Activated CD4-positive, alpha-beta T cell treated with anti-CD3 and anti-CD28 coated beads for 4 hours (primary cell): Measurements from ENCODE around the gene SPNS2.

Experiments
- DNase-seq, 2 donors: peaks; one replicate each; pipeline ENCODE4 v3.0.0-alpha.2; 2020

SPNS2 gene

GRCh38 chr17:4504188-4504587 lies 5.5 kb downstream of the SPNS2 start:
- DNase-seq = no peak

DNA sequence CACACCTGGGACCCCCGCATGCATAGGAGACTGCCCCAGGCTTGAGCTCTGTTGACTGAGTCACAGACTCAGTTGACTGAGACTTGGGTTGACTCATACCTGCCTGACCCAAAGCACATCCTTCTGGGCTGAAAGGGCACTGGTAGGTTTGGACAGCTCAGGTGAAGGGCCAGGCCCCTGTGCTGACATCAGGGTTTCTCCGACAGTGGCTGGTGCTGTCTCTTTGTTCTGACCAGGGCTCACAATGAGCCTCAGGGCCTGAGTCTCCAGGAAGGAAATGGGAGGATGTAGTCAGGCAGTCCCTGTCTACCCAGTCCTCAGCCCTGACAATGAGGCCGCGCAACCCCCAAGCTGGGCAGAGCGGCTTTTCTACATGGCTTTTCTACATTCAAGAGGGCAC lies 6.5 kb downstream of the SPNS2 start:
- no peak for DNase-seq

DNA sequence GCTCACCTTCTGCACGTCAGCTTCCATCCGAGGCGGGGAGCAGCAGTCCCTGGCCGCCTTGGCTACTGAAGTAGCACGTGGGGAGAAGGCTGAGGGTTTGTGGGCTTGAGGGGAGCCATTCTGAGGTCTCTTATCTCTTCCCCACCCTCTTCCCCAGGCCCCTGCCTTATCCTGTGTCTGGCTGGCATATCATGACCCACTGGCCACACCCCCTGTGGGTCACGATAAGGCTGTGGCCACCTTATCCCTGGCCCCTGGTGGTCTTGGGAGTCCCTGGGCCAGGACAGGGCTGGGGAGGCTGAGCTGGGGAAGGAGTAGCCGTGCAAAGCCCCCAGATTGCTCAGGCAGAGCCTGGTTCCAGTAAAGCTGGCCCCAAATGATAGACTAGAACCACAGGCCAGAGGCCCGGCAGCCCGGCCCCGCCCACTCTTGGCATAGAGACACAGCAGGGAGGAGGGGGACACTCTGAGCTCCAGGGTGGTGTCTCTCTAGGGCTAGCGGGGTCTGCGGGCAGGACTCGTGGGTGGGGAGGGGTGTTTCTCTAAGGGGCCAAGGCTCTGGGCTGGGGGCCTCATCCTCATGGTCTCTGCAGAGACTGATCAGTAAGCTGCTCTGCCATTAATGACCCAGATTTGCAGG lies 7.6 kb downstream of the SPNS2 start:
- DNase-seq = no peak

DNA sequence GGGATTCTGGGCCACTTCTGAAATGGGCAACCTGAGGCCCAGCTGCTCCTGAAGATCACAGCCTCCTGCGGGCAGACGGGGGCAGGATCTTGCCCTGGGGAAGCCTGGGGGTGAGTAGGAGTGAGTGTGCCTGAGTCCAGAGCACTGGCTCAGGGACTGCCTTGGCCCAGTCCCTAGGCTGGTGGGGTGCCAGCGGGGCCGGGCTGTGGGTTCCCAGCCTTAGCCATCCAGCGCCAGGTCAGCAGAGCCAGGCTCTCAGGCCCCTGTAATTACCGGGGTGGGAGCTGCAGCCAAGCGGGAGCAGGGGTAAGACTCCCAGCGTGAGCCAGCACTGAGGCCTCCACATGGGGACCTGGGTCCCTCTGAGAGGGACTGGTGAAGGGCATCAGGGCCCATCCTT lies 8.2 kb downstream of the SPNS2 start:
- no peak for DNase-seq

GRCh38 chr17:4507361-4508111 lies 8.9 kb downstream of the SPNS2 start:
- DNase-seq = no peak

- DNase-seq = no peak
Observed at GRCh38 chr17:4508207-4508606, 9.5 kb downstream of the SPNS2 start.

DNA sequence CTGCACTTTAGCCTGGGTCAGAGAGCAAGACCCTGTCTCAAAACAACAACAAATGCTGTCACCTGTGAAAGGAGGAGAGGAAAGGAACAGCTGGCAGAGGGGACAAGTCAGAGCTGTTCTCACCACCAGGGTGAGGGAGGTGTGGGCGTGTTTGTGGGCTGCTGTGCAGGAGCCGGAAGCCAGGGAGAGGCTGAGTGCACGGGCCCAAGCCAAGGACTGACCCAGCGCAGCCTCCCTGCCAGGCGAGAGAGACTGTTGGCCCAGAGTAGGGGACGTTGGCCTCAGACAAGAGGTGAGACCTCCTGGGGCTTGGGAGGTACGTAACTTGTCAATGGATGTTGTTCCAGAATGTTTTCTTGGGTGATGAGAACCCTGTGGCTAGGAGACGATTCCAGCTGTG lies 10.7 kb downstream of the SPNS2 start:
- DNase-seq = no peak

GRCh38 chr17:4509923-4510617 lies 11.4 kb downstream of the SPNS2 start:
- DNase-seq = no peak

- no peak for DNase-seq
Observed at GRCh38 chr17:4510618-4510941, 11.9 kb downstream of the SPNS2 start.

GRCh38 chr17:4511199-4511932 lies 12.7 kb downstream of the SPNS2 start:
- no peak for DNase-seq

- no peak for DNase-seq
Observed at GRCh38 chr17:4512156-4513112, 13.8 kb downstream of the SPNS2 start.

GRCh38 chr17:4513113-4514032 lies 14.7 kb downstream of the SPNS2 start:
- DNase-seq = no peak

GRCh38 chr17:4514206-4514605 lies 15.5 kb downstream of the SPNS2 start:
- DNase-seq = no peak

DNA sequence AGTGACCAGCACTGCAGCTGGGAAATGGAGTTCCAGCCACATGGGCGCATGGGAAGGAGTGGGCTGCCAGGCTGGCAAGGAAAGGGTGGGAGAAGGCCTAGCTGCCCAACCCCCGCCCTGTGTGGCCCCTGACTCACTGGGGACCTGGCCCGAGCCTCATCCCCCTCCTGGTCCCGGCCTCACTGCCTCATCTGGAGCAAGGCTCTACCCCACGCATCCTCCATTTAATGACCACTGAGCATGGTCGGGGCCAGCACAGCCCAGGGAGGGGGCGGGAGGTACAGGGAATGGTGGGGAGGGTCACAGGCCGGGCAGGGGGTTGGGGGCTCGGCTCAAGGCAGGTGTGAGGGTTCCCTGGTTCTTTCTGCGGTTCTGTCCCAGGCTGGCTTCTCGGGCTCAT lies 16.1 kb downstream of the SPNS2 start:
- no peak for DNase-seq

DNA sequence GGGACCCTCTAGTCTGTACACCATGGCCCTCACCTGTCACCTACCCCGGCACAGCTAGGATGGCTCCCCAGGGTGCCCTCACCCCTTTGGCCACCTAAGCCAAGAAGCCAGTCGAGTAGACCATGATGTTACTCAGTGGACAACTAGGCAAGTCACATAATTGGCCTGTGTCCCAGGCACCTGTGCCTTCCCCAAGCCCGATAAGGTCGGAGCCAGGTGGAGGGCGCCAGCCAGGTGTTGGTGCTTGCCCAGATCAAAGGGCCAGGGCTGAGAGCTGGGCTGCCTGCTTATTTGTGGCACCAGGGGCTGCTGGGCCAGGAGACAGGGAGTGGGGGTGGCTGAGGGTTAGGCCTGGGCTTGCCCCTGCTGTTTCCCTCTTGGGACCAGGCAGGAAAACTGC lies 16.8 kb downstream of the SPNS2 start:
- DNase-seq = no peak

DNA sequence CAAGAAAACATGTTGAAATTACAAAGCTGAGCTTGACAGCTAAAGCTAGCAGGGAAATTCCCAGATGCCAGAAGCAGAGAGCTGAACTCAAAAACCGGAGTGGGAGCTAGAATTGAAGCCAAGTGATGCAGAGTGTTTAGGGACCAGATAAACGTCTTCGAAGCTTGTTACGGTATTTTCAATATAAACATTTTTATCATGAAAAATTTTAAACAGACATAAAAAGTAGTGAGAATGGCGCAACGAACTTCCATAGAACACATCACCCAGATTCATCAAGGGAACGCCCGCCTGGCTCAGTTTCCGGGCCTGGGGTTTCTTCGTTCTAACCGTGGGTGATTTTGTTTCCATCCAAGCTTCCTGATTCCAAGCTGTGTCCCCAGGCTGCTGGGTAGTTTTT lies 18.1 kb downstream of the SPNS2 start:
- DNase-seq = no peak

GRCh38 chr17:4518901-4519300 lies 20.2 kb downstream of the SPNS2 start:
- DNase-seq = no peak

DNA sequence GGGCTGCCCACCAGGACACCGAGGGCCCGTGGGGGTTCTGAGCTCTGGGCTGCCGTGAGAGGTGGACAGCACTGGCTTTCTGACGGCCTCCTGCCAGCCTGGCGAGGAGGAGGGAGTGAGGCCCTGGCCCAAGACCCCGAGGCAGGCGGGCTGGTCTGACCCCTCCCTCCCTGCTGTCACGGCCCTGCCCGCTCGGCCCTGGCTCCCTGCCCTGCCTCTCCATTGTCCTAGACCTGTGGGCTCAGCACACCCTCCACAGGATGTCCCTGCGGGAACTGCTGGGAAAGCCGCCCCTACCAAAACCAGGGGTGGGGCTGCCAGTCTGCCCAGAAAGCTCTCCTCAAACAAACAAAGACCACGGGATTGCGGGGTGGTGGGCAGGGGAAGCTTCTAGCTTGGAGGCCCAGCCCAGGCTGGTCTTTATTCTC lies 20.7 kb downstream of the SPNS2 start:
- no peak for DNase-seq

GRCh38 chr17:4520060-4520893 lies 21.6 kb downstream of the SPNS2 start:
- no peak for DNase-seq

DNA sequence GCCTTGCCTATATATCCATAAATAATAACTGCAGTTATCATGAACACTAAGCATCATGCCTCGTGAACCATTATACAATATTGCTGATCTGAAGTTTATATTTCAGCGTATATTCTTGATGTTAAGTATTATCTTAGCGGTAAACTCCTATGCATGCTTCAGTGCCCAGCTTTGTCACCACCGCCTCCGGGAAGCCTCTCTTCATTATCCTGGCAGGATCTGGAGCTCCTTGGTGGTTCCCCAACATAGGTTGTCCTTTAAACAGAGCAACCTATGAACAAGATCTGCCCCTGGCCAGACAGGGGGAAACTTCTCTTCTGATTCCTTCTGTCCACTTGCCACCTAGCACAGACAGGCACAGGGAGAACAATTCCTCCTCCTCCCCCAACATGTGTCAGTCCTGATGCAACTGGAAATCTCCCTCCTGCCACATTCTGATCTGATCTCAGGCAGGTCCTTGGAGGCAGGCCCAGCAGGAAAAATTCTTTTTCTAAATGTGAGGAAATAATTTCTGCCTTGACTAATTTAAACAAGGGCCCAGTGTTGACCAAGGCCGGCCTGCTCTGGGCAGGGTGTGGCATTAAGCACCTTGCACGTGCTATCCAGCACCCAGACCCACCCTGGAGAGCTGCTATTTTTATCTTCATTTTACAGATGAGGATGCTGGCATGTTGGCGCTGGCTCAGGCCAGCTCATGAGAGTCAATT lies 22.4 kb downstream of the SPNS2 start:
- no peak for DNase-seq
